Stimulated activated naive CD8-positive, alpha-beta T cell treated with anti-CD3 and anti-CD28 coated beads, Interleukin-15, amount 100 ng/mL, for 72 hours (primary cell): ENCODE measurements around the gene PCNX2.

Experiments used
- ATAC-seq: fragments of 150-1000 bp; cut with Tn5 transposase; 2 replicates; pipeline ENCODE4 v1.10.0; 2021; ENCODE audit warnings: mild to moderate bottlenecking, moderate library complexity
- DNase-seq, 2 donors: peaks; one replicate each; pipeline ENCODE4 v3.0.0; 2021 to 2022
- H3K27ac Mint-ChIP-seq, 2 donors: one replicate each; pipeline ENCODE4 v1.8.0; 2022; ENCODE audit warnings: mild to moderate bottlenecking in 2 of 2, mixed read lengths in 2 of 2, moderate library complexity in 2 of 2
- H3K27me3 Mint-ChIP-seq: one replicate; pipeline ENCODE4 v1.8.0; 2022; ENCODE audit warnings: mixed read lengths
- H3K4me1 Mint-ChIP-seq: one replicate; pipeline ENCODE4 v1.8.0; 2022; ENCODE audit warnings: mild to moderate bottlenecking, mixed read lengths
- H3K4me3 Mint-ChIP-seq, 2 donors: one replicate each; pipeline ENCODE4 v1.8.0; 2022; ENCODE audit warnings: mild to moderate bottlenecking in 2 of 2, mixed read lengths in 2 of 2, moderate library complexity in 1 of 2
- H3K9me3 Mint-ChIP-seq, 2 donors: one replicate each; pipeline ENCODE4 v1.8.0; 2022; ENCODE audit warnings: mixed read lengths in 2 of 2

PCNX2 gene

GRCh38 chr1:233033361-233033760, 262.2 kb downstream of the PCNX2 start:
- Mint-ChIP-seq H3K27ac (no peak overlapping the region), H3K4me3 (no peak overlapping the region), H3K4me1 (no peaks in the 10 kb centered on the region), H3K9me3 (no peaks in the 10 kb centered on the region), H3K27me3 (no peaks in the 10 kb centered on the region)
- ATAC-seq (no peak), DNase-seq (no peak)

DNA sequence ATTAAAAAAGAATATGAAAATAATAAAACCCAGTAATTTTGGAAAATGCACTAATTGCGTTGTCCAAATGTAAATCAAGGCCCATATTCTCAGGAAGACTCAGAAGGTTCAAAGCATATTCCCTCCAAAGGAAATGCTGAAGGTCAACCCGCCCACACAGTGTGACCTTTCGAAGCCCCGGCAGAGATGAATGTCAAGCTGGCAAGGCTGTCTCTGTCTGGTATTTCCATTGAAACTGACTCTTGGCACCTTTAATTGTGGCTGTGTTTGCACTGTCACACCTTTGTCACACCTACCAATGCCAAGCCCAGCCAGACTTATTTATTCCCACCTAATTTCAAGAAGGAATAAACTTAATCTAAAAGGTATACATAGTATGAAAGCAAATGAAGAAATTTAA, 262.6 kb downstream of the PCNX2 start:
- Mint-ChIP-seq H3K4me1 (no peaks in the 10 kb centered on the region), H3K4me3 (no peak overlapping the region), H3K27ac (no peak overlapping the region), H3K27me3 (no peaks in the 10 kb centered on the region), H3K9me3 (no peaks in the 10 kb centered on the region)
- DNase-seq = no peak
- no peak for ATAC-seq

GRCh38 chr1:233031521-233031920, 264.0 kb downstream of the PCNX2 start:
- Mint-ChIP-seq H3K9me3 (no peaks in the 10 kb centered on the region), H3K27ac (no peak overlapping the region), H3K27me3 (no peaks in the 10 kb centered on the region), H3K4me1 (no peaks in the 10 kb centered on the region), H3K4me3 (no peak overlapping the region)
- DNase-seq (no peak), ATAC-seq (no peak)

DNA sequence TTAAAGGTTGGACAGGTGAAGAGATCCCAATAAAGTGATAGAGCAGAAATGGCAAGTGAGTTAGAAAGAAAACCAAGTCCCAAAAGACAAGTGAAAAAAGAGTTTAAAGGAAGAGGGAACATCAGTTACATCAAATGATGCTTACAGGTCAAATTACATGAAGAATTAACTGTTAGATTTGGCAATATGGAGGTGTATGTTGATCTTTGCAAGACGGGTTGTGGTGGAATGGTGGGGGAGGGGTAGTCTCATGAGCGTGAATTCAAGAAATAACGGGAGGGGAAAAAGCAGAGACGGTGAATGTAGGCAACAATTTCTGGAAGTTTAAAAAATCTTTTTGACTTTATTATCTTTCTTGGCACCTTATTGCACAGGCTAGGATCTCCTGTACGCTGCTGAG, 268.5 kb downstream of the PCNX2 start:
- no peaks in the 10 kb centered on the region for H3K27me3 Mint-ChIP-seq
- no peaks in the 10 kb centered on the region for H3K4me1 Mint-ChIP-seq
- no peak overlapping the region for H3K4me3 Mint-ChIP-seq
- ATAC-seq (no peak), DNase-seq (no peak)
- H3K9me3 Mint-ChIP-seq = no peaks in the 10 kb centered on the region
- no peak overlapping the region for H3K27ac Mint-ChIP-seq

GRCh38 chr1:233025567-233025966, 270.0 kb downstream of the PCNX2 start:
- Mint-ChIP-seq H3K27me3 (no peaks in the 10 kb centered on the region), H3K4me3 (no peak overlapping the region), H3K4me1 (no peaks in the 10 kb centered on the region), H3K9me3 (no peaks in the 10 kb centered on the region), H3K27ac (no peak overlapping the region)
- DNase-seq (no peak), ATAC-seq (no peak)

DNA sequence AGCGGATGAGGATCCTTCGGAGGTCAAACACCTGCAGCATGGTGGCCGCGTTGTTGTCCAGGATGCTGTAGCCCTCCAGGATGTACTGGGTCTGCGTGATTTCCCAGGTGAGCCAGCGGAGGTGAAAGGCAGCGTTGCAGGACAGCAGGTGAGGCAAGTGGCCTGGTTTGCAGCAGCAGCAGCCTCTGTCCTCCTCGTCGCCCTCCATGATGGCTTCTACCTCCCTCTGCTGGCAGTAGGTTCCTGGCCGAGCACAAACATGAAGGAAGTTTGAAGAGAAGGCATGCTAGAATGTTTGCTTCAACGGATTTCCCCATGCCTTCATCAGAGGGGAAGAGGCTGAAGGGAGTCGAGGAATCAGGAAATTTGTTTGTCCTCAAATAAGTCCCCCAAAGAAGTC, 270.4 kb downstream of the PCNX2 start:
- no peaks in the 10 kb centered on the region for H3K4me1 Mint-ChIP-seq
- no peak overlapping the region for H3K4me3 Mint-ChIP-seq
- H3K9me3 Mint-ChIP-seq = no peaks in the 10 kb centered on the region
- no peaks in the 10 kb centered on the region for H3K27me3 Mint-ChIP-seq
- DNase-seq (peak in 1 of 2 donors; percentile 14), ATAC-seq (no peak)
- no peak overlapping the region for H3K27ac Mint-ChIP-seq

GRCh38 chr1:233024199-233024598, 271.3 kb downstream of the PCNX2 start:
- H3K9me3 Mint-ChIP-seq = no peaks in the 10 kb centered on the region
- no peaks in the 10 kb centered on the region for H3K27me3 Mint-ChIP-seq
- no peak for ATAC-seq
- no peak overlapping the region for H3K4me3 Mint-ChIP-seq
- no peaks in the 10 kb centered on the region for H3K4me1 Mint-ChIP-seq
- no peak for DNase-seq
- H3K27ac Mint-ChIP-seq = peak overlapping the region in 1 of 2 donors; percentile 81

- DNase-seq (no peak), ATAC-seq (no peak)
- Mint-ChIP-seq H3K27me3 (no peaks in the 10 kb centered on the region), H3K4me1 (no peaks in the 10 kb centered on the region), H3K27ac (no peak overlapping the region), H3K9me3 (no peaks in the 10 kb centered on the region), H3K4me3 (no peak overlapping the region)
Measured at GRCh38 chr1:233022246-233022645, 273.3 kb downstream of the PCNX2 start.

GRCh38 chr1:233020426-233020825, 275.1 kb downstream of the PCNX2 start:
- Mint-ChIP-seq H3K9me3 (no peaks in the 10 kb centered on the region), H3K4me3 (no peak overlapping the region), H3K4me1 (peaks cover 7% of the 10 kb centered on the region), H3K27me3 (no peaks in the 10 kb centered on the region), H3K27ac (no peak overlapping the region)
- DNase-seq = no peak
- ATAC-seq = no peak

GRCh38 chr1:233019778-233020325, 275.7 kb downstream of the PCNX2 start:
- ATAC-seq (no peak), DNase-seq (no peak)
- Mint-ChIP-seq H3K27ac (no peak overlapping the region), H3K27me3 (no peaks in the 10 kb centered on the region), H3K4me1 (peaks cover 7% of the 10 kb centered on the region), H3K9me3 (no peaks in the 10 kb centered on the region), H3K4me3 (no peak overlapping the region)

DNA sequence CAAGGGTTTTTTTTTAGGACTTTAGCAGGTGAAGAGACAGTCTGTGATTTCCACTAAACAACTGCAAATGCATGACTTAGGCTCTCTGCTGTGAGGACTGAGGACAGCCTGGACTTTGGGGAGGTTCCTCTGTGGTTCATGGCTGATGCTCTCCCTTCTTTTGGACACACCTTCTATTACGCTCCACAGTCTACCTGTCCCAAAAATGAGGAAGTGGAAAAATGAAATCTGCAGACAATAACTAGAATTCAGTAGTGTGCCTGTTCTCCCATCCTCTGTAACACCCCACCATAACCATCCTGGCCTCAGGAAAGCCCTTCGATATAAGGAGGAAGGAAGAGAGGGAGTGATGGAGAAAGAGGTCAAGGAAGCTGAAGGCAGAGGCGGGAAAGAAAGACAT, 276.4 kb downstream of the PCNX2 start:
- peaks cover 7% of the 10 kb centered on the region for H3K4me1 Mint-ChIP-seq
- no peak overlapping the region for H3K4me3 Mint-ChIP-seq
- no peaks in the 10 kb centered on the region for H3K27me3 Mint-ChIP-seq
- DNase-seq = no peak
- H3K9me3 Mint-ChIP-seq = no peaks in the 10 kb centered on the region
- no peak overlapping the region for H3K27ac Mint-ChIP-seq
- no peak for ATAC-seq

- ATAC-seq (no peak), DNase-seq (no peak)
- Mint-ChIP-seq H3K27me3 (no peaks in the 10 kb centered on the region), H3K4me1 (peaks cover 7% of the 10 kb centered on the region), H3K27ac (no peak overlapping the region), H3K9me3 (no peaks in the 10 kb centered on the region), H3K4me3 (no peak overlapping the region)
Measured at GRCh38 chr1:233016798-233017197, 278.7 kb downstream of the PCNX2 start.

GRCh38 chr1:233015965-233016364, 279.6 kb downstream of the PCNX2 start:
- peak; percentile 91 for ATAC-seq
- peak in 1 of 2 donors; percentile 13 for DNase-seq
- Mint-ChIP-seq H3K9me3 (no peaks in the 10 kb centered on the region), H3K27me3 (no peaks in the 10 kb centered on the region), H3K4me1 (peaks cover 7% of the 10 kb centered on the region), H3K27ac (peak overlapping the region in 1 of 2 donors; percentile 74), H3K4me3 (no peak overlapping the region)

GRCh38 chr1:233012021-233012420, 283.5 kb downstream of the PCNX2 start:
- H3K9me3 Mint-ChIP-seq = no peaks in the 10 kb centered on the region
- no peak for DNase-seq
- no peak overlapping the region for H3K27ac Mint-ChIP-seq
- ATAC-seq = no peak
- peaks cover 7% of the 10 kb centered on the region for H3K4me1 Mint-ChIP-seq
- no peak overlapping the region for H3K4me3 Mint-ChIP-seq
- H3K27me3 Mint-ChIP-seq = no peaks in the 10 kb centered on the region

GRCh38 chr1:233010146-233010545, 285.4 kb downstream of the PCNX2 start:
- Mint-ChIP-seq H3K27ac (no peak overlapping the region), H3K4me3 (no peak overlapping the region), H3K27me3 (no peaks in the 10 kb centered on the region), H3K4me1 (no peaks in the 10 kb centered on the region), H3K9me3 (no peaks in the 10 kb centered on the region)
- no peak for DNase-seq
- ATAC-seq = no peak

- H3K9me3 Mint-ChIP-seq = peaks cover 0 to 5% of the 10 kb centered on the region in 2 donors
- no peak overlapping the region for H3K4me3 Mint-ChIP-seq
- no peak overlapping the region for H3K27ac Mint-ChIP-seq
- DNase-seq = no peak
- no peaks in the 10 kb centered on the region for H3K27me3 Mint-ChIP-seq
- no peaks in the 10 kb centered on the region for H3K4me1 Mint-ChIP-seq
- no peak for ATAC-seq
Measured at GRCh38 chr1:233006541-233006973, 289.0 kb downstream of the PCNX2 start.

- Mint-ChIP-seq H3K4me3 (no peak overlapping the region), H3K27me3 (no peaks in the 10 kb centered on the region), H3K27ac (no peak overlapping the region), H3K4me1 (no peaks in the 10 kb centered on the region), H3K9me3 (peaks cover 0 to 5% of the 10 kb centered on the region in 2 donors)
- no peak for DNase-seq
- no peak for ATAC-seq
Measured at GRCh38 chr1:233006108-233006507, 289.4 kb downstream of the PCNX2 start.
